Measurements from ENCODE around the gene DNASE1L3. TPM values are rescaled to one million over a fixed set of nuclear protein-coding genes. Genes with fewer than 3 reads are reported as not detected.

DNASE1L3 gene
- total and polyA plus RNA-seq, 2 of the 13 experiments (the other 11 are each of a cell fraction or from before 2014, with no cell fraction given): 0.86 to 1.7 TPM

GRCh38 chr3:58143417-58144055 is 67.2 kb downstream of the DNASE1L3 start (continued):
- TF ChIP-seq MTA1 (CRISPR knock-in tag; IDR thresholded peaks at IDR 0.05; ENCODE audit: borderline replicate concordance): 0 out of 2 replicates have a peak, but pooled peaks have one; percentile 79
- peak; percentile 68; the same call in 1 of the 2 replicates for TF ChIP-seq FOXK1 (CRISPR knock-in tag; IDR thresholded peaks at IDR 0.05; ENCODE audit: borderline replicate concordance, low read depth)
- no peak for TF ChIP-seq CBX1 (IDR thresholded peaks at IDR 0.05; ENCODE audit: low read depth)
- no peak for TF ChIP-seq KLF15 (CRISPR knock-in tag; IDR thresholded peaks at IDR 0.05; ENCODE audit: borderline replicate concordance)
- no peak for TF ChIP-seq ZNF564 (CRISPR knock-in tag; IDR thresholded peaks at IDR 0.05)
- peak; percentile 98 for TF ChIP-seq PPARG (CRISPR knock-in tag; conservative IDR thresholded peaks at IDR 0.05)
- no peak for TF ChIP-seq KLF13 (CRISPR knock-in tag; IDR thresholded peaks at IDR 0.05)
- no peak for TF ChIP-seq GTF3A (CRISPR knock-in tag; conservative IDR thresholded peaks at IDR 0.05)
- TF ChIP-seq CEBPG (CRISPR knock-in tag; IDR thresholded peaks at IDR 0.05): 0 out of 2 replicates have a peak, but pooled peaks have one; percentile 20
- peak; percentile 57; the same call in 1 of the 2 replicates for TF ChIP-seq HDAC2 (CRISPR knock-in tag; IDR thresholded peaks at IDR 0.05)
- peak; percentile 58; the same call in 1 of the 2 replicates for TF ChIP-seq ZNF350 (CRISPR knock-in tag; IDR thresholded peaks at IDR 0.05; ENCODE audit: borderline replicate concordance, low read depth)
- no peak for TF ChIP-seq ZNF318 (CRISPR knock-in tag; IDR thresholded peaks at IDR 0.05)
- TF ChIP-seq ZBED4 (CRISPR knock-in tag; IDR thresholded peaks at IDR 0.05; ENCODE audit: borderline replicate concordance): peak; percentile 87; the same call in 1 of the 2 replicates
- no peak for TF ChIP-seq ZNF883 (CRISPR knock-in tag; IDR thresholded peaks at IDR 0.05; ENCODE audit: not compliant biosample characterization)
- TF ChIP-seq FOXA3 (CRISPR knock-in tag; IDR thresholded peaks at IDR 0.05): peak; percentile 82
